IPS-20b (cell line): Measurements from ENCODE around the gene NFX1.
A peak's percentile ranks its signal among the peaks of the same experiment; 100 is the strongest.

Source experiments
- H3K27ac ChIP-seq: one replicate; pipeline ENCODE4 v1.5.1; 2013; ENCODE audit warnings: low read length
- H3K27me3 ChIP-seq: 2 replicates; pipeline ENCODE4 v1.6.1; 2013; ENCODE audit warnings: mild to moderate bottlenecking, low read length, inconsistent platforms; ENCODE audit not compliant: insufficient read depth
- H3K36me3 ChIP-seq: 2 replicates; pipeline ENCODE4 v1.6.1; 2013; ENCODE audit warnings: low read depth, mild to moderate bottlenecking, inconsistent platforms, low read length, moderate library complexity; ENCODE audit not compliant: insufficient read depth
- H3K4me1 ChIP-seq: 2 replicates; pipeline ENCODE4 v1.6.1; 2013; ENCODE audit warnings: mild to moderate bottlenecking, control low read depth, inconsistent platforms, low read length, moderate library complexity; ENCODE audit not compliant: insufficient read depth
- H3K4me3 ChIP-seq: 2 replicates; pipeline ENCODE4 v1.5.1; 2013; ENCODE audit warnings: mild to moderate bottlenecking, low read length, inconsistent platforms
- H3K9ac ChIP-seq: 2 replicates; pipeline ENCODE4 v1.6.1; 2013; ENCODE audit warnings: low read depth, mild to moderate bottlenecking, inconsistent platforms, low read length, moderate library complexity
- H3K9me3 ChIP-seq: 2 replicates; pipeline ENCODE4 v1.6.1; 2013; ENCODE audit warnings: mild to moderate bottlenecking, low read depth, low read length, inconsistent platforms; ENCODE audit not compliant: insufficient read depth

Gene NFX1

GRCh38 chr9:33372900-33373299, 82.6 kb downstream of the NFX1 start:
- no peak overlapping the region for H3K27ac ChIP-seq
- no peak overlapping the region for H3K9ac ChIP-seq
- no peaks in the 10 kb centered on the region for H3K9me3 ChIP-seq
- H3K36me3 ChIP-seq, result peaks cover 29% of the 10 kb centered on the region
- H3K4me1 ChIP-seq, result peaks cover 4% of the 10 kb centered on the region; the same call in 1 of the 2 replicates
- H3K4me3 ChIP-seq, result no peak overlapping the region
- H3K27me3 ChIP-seq, result no peaks in the 10 kb centered on the region

DNA sequence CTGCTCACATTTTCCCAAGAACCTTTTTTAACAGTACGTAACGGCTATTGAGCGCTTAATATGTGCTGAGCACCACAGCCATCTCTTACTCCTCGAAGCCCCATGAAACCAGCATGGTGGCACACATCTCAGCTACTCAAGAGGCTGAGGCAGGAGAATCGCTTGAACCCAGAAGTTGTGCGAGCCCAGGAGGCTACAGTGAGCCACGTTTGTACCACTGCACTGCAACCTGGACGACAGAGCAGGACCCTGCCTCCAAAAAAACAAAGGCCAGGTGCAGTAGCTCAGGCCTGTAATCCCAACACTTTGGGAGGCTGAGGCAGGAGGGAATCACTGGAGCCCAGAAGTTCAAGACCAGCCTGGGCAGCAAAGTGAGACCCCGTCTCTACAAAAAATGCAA, 83.9 kb downstream of the NFX1 start:
- Histone ChIP-seq H3K27ac (no peak overlapping the region), H3K27me3 (no peaks in the 10 kb centered on the region), H3K9ac (no peak overlapping the region), H3K36me3 (peaks cover 23% of the 10 kb centered on the region), H3K4me1 (peaks cover 4% of the 10 kb centered on the region; the same call in 1 of the 2 replicates), H3K9me3 (no peaks in the 10 kb centered on the region), H3K4me3 (no peak overlapping the region)

DNA sequence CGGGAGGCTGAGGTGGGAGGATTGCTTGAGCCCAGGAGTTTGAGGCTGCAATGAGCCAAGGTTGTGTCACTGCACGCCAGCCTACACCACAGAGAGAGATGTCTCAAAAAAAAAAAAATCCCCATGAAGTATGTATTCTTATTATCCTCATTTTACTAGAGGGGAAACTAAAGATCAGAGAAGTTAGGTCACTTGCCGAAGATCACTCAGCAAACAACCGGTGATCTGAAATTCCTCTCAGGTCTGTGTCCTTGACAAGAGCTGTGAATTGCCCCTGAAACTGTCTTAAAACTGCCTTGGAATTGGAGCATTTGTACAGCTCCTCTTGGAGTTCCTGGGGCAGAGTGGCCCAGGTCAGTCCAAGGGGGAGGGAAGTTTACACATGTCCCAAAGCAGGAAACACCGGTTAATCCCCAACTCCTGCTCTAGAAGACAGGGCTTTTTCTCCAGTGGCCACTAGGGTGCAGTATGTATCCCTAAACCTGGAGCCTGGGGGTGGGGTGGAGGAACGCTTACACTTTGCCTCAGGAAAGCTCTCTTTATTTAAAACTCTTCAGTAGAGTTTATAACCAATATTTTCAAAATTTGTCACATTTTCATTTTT, 84.4 kb downstream of the NFX1 start:
- no peak overlapping the region for H3K27ac ChIP-seq
- H3K9ac ChIP-seq, result peak overlapping the region; percentile 46; the same call in 1 of the 2 replicates
- H3K4me1 ChIP-seq, result peaks cover 4% of the 10 kb centered on the region; the same call in 1 of the 2 replicates

GRCh38 chr9:33375238-33375840, 85.0 kb downstream of the NFX1 start:
- peaks cover 4% of the 10 kb centered on the region; the same call in 1 of the 2 replicates for H3K4me1 ChIP-seq
- H3K9ac ChIP-seq, result peak overlapping the region; percentile 46
- no peaks in the 10 kb centered on the region for H3K9me3 ChIP-seq

More for the DNA sequence above, 84.4 kb downstream of the NFX1 start:
- H3K4me3 ChIP-seq, result peak overlapping the region; percentile 45; the same call in 1 of the 2 replicates
- peaks cover 17% of the 10 kb centered on the region for H3K36me3 ChIP-seq
- H3K9me3 ChIP-seq, result no peaks in the 10 kb centered on the region
- H3K27me3 ChIP-seq, result no peaks in the 10 kb centered on the region

DNA sequence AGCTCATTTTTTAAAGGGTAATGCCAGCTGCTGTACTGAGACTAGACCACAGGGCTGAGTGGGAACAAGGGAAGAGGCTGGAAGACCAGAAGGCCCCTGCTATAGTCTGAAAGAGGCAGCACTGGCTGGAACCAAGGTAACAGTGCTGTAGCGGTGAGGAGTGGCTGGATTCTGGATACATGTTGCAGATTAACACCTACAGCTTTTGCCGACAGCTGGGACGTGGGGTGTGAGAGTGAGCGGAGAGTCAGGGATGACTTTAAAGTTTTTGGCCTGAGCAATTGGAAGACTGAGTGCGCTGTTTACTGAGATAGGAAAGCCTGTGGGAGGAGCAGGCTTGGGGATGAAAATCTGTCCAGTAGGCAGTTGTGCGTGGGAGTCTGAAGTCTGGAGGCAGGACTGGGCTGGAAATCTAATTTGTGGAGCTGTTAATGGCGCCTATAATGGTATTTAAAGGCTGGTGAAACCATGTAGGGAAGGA, 85.6 kb downstream of the NFX1 start:
- Histone ChIP-seq H3K9ac (peak overlapping the region; percentile 46; the same call in 1 of the 2 replicates), H3K4me1 (peaks cover 6% of the 10 kb centered on the region; the same call in 1 of the 2 replicates), H3K9me3 (no peaks in the 10 kb centered on the region), H3K4me3 (no peak overlapping the region), H3K27ac (no peak overlapping the region), H3K27me3 (no peaks in the 10 kb centered on the region), H3K36me3 (peaks cover 6% of the 10 kb centered on the region)

More at GRCh38 chr9:33375238-33375840, 85.0 kb downstream of the NFX1 start:
- H3K27ac ChIP-seq, result no peak overlapping the region
- no peaks in the 10 kb centered on the region for H3K27me3 ChIP-seq
- H3K36me3 ChIP-seq, result peaks cover 11% of the 10 kb centered on the region
- peak overlapping the region; percentile 45; the same call in 1 of the 2 replicates for H3K4me3 ChIP-seq

- no peak overlapping the region for H3K4me3 ChIP-seq
- H3K27ac ChIP-seq, result no peak overlapping the region
- H3K9ac ChIP-seq, result no peak overlapping the region
- H3K36me3 ChIP-seq, result no peaks in the 10 kb centered on the region
- H3K9me3 ChIP-seq, result no peaks in the 10 kb centered on the region
- no peaks in the 10 kb centered on the region for H3K27me3 ChIP-seq
- peaks cover 10% of the 10 kb centered on the region; the same call in 1 of the 2 replicates for H3K4me1 ChIP-seq
Measured at GRCh38 chr9:33377089-33377715, 86.9 kb downstream of the NFX1 start.

DNA sequence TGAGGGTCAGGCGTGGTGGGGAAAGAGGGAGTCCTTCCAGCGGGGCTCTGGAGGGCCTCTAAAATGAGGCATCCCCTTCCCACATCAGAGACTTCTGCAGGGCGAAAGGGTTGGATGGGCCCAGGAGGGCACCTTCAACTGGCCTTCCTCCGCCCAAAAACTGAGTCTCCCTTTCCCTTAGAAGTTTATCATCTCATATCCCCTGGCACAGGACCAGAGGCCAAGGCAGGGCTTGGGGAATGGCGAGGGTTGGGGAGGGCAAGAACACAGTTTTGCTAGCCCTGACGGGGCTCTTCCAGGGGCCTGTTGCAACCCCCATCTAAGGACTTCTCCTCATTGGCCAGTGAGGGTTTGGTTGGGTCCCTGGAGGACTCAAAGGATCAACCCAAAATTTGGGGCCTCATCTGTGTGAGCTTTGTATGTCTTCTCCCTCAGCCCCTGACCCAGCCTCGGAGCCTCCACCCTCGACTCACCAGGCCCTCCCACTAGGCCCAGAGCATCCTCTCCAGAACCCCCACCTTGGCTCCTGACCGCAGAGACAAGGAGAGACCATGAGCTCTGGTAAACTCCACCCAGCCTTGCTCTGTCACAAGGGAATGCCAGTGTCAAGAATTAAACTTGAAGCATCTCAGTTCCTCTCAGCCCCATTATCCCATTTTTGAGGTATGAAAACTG, 87.9 kb downstream of the NFX1 start:
- Histone ChIP-seq H3K36me3 (no peaks in the 10 kb centered on the region), H3K4me3 (no peak overlapping the region), H3K4me1 (peaks cover 9% of the 10 kb centered on the region; the same call in 1 of the 2 replicates), H3K27ac (no peak overlapping the region), H3K27me3 (no peaks in the 10 kb centered on the region), H3K9me3 (no peaks in the 10 kb centered on the region), H3K9ac (no peak overlapping the region)

DNA sequence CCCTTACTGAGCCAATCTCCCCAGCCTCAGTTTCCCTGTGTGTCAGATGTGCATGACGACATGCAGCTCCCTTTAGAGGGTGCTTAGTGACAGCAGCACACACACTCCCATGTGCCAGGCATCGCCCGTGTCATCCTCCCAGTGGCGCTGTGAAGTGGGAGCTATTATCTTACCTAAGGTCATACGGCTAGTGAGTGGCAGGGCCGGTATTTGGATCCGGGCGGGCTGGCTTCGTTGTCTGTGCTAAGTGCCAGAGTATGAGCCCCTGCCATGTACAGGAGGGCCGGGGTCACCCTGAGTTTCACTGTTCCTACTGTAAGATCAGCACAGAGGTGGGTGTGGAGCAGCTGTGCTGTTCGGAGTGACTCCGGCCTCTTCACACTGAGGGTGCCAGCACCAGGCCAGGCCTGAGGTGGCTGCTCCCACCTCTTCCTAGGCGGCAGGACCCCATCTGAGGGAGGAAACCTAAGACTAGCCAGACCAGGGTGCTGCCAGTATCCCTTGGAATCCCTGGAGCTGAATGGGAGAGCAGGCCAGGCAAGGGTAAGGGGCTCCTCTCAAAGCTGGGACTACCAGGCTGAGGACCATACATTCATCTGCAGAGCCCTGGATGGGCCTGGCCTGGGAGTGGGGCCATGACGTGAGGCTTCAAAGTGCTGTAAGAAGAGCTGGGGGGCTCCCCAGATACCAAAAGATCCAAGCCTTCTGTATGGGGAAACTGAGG, 89.5 kb downstream of the NFX1 start:
- no peak overlapping the region for H3K9ac ChIP-seq
- peaks cover 6% of the 10 kb centered on the region; the same call in 1 of the 2 replicates for H3K4me1 ChIP-seq
- no peaks in the 10 kb centered on the region for H3K9me3 ChIP-seq
- H3K27ac ChIP-seq, result no peak overlapping the region
- H3K27me3 ChIP-seq, result no peaks in the 10 kb centered on the region
- no peak overlapping the region for H3K4me3 ChIP-seq
- no peaks in the 10 kb centered on the region for H3K36me3 ChIP-seq

DNA sequence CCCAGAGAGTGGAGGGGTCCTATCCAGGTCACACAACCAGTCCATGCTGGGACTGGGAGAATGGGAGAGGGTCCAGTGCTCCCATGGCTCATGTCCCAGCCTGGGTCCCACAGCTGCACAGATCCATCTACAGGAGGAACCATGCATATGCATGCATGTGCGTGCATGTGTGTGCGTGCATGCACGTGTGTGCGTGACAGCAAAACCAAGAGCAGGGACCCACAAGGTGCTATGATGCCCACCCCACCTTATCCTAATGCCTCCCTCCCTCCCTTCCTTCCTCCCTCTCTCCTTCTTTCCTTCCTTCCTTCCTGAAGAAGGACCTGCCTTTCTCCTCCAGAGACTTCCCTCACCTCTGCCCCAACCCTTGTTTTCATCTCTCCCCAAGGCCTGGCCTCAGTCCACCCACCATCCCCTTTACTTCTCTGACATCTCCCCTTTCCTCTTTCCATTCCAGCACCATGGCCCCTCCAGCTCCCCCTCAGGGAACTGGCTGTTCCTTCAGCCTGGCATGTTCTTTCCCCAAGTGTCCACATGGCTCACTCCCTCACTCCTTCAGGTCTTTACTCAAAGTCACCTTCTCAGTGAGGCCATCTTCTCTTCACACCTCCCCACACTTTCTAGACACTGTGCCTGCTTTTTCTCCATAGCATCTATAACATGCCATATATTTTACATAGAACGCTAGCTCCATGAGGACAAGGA, 90.2 kb downstream of the NFX1 start:
- no peaks in the 10 kb centered on the region for H3K9me3 ChIP-seq
- peak overlapping the region; percentile 6 for H3K27ac ChIP-seq
- H3K4me1 ChIP-seq, result peaks cover 6% of the 10 kb centered on the region; the same call in 1 of the 2 replicates
- no peak overlapping the region for H3K9ac ChIP-seq
- no peaks in the 10 kb centered on the region for H3K27me3 ChIP-seq
- H3K4me3 ChIP-seq, result peak overlapping the region; percentile 32; the same call in 1 of the 2 replicates
- no peaks in the 10 kb centered on the region for H3K36me3 ChIP-seq

DNA sequence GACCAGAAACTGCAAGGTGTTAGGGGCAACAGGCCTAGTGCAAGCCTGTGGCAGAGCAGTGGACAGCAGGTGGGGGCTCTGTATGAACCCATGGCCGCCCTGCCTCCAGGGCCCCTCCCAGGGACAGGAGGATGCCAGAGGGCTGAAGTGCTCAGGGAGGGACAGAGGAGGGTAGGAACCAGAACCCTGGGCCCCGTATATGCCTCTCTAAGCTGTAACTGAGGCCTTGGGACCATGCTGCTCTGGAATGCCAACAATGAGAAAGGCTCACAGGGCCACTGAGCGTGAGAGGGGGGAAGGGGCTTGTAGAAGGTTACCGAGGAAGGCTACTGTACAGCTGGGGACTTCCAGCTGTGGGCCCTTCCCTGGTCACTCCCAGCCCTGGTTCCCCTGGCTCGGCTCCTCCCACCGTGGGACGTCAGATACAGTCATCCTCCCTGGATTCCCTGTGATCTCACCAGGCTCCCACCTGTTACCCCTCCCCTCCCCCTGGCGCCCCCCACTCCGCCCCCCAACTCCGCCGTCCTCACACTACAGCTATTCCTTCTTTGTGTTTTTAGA, 91.0 kb downstream of the NFX1 start:
- H3K27ac ChIP-seq, result peak overlapping the region; percentile 6
- peaks cover 6% of the 10 kb centered on the region; the same call in 1 of the 2 replicates for H3K4me1 ChIP-seq
- no peak overlapping the region for H3K9ac ChIP-seq

More for the DNA sequence above, 91.0 kb downstream of the NFX1 start:
- Histone ChIP-seq H3K4me3 (peak overlapping the region; percentile 32; the same call in 1 of the 2 replicates), H3K9me3 (no peaks in the 10 kb centered on the region), H3K27me3 (no peaks in the 10 kb centered on the region), H3K36me3 (no peaks in the 10 kb centered on the region)
